Testis (tissue), 2 donors: ENCODE measurements around the gene LRRC26.

Source experiments
- CTCF ChIP-seq, 3 experiments: fragments of 450-650 bp in 2 of 3; fragments of 200-600 bp in 1 of 3; sonication (generic) in 1 of 3; IDR thresholded peaks; one replicate each; pipeline ENCODE4 v1.5.1; 2016 to 2019; ENCODE audit warnings: antibody characterized with exemption in 3 of 3, mild to moderate bottlenecking in 2 of 3, moderate library complexity in 1 of 3
- POLR2A ChIP-seq: fragments of 450-650 bp; IDR thresholded peaks from one replicate; pipeline ENCODE4 v1.6.1; 2017; ENCODE audit warnings: antibody characterized with exemption, mild to moderate bottlenecking, moderate library complexity

- TF ChIP-seq CTCF (IDR thresholded peaks at IDR 0.05) (no peak), POLR2A (no peak)
Observed at GRCh38 chr9:137160054-137160425, 9.8 kb downstream of the LRRC26 start.
